Measurements from ENCODE around the gene TMEM143. TPM values are rescaled to one million over a fixed set of nuclear protein-coding genes. Genes with fewer than 3 reads are reported as not detected.

TMEM143 gene
- total RNA-seq, 2 experiments from 2014 or later, result 9.4 to 11.0 TPM

GRCh38 chr19:48287748-48288147 lies 76.0 kb downstream of the TMEM143 start:
- H3K36me3 Mint-ChIP-seq (ENCODE audit: low read depth), result no peaks in the 10 kb centered on the region
- Histone ChIP-seq H3K27me3 (ENCODE audit: control insufficient read depth in 1 of 2, insufficient read depth in 2 of 2, low read length in 2 of 2) (no peaks in the 10 kb centered on the region), H3K4me3 (ENCODE audit: low read length) (no peak overlapping the region), H3K9me3 (ENCODE audit: control insufficient read depth in 1 of 2, insufficient read depth in 1 of 2, low read length in 2 of 2) (peaks cover 5 to 13% of the 10 kb centered on the region in 2 experiments), H3K27ac (ENCODE audit: low read depth in 1 of 2, low read length in 2 of 2) (no peak overlapping the region), H3K4me1 (ENCODE audit: insufficient read depth, low read length) (peaks cover 10% of the 10 kb centered on the region), H3K36me3 (ENCODE audit: insufficient read depth, low read length) (no peaks in the 10 kb centered on the region)
- no peak overlapping the region for H3K4me3 Mint-ChIP-seq
- TF ChIP-seq CTCF (IDR thresholded peaks at IDR 0.05), result no peak
- no peaks in the 10 kb centered on the region for H3K4me1 Mint-ChIP-seq (ENCODE audit: low read depth)
- ChIA-PET POLR2A (no interaction called here), CTCF (no interaction called here)
- H3K9me3 Mint-ChIP-seq, result peaks cover 4% of the 10 kb centered on the region
- intact Hi-C loops (cut with DNase I, micrococcal nuclease), result no loop called here
- H3K27ac Mint-ChIP-seq, result no peak overlapping the region
- peaks cover 15% of the 10 kb centered on the region for H3K27me3 Mint-ChIP-seq
- DNase-seq (no peak), ATAC-seq (ENCODE audit: poor library complexity) (no peak)

GRCh38 chr19:48284896-48285295 lies 78.8 kb downstream of the TMEM143 start:
- Histone ChIP-seq H3K9me3 (ENCODE audit: control insufficient read depth in 1 of 2, insufficient read depth in 1 of 2, low read length in 2 of 2) (peaks cover 5 to 14% of the 10 kb centered on the region in 2 experiments), H3K27ac (ENCODE audit: low read depth in 1 of 2, low read length in 2 of 2) (no peak overlapping the region), H3K4me3 (ENCODE audit: low read length) (no peak overlapping the region), H3K27me3 (ENCODE audit: control insufficient read depth in 1 of 2, insufficient read depth in 2 of 2, low read length in 2 of 2) (no peaks in the 10 kb centered on the region), H3K4me1 (ENCODE audit: insufficient read depth, low read length) (no peaks in the 10 kb centered on the region), H3K36me3 (ENCODE audit: insufficient read depth, low read length) (no peaks in the 10 kb centered on the region)
- ChIA-PET CTCF (no interaction called here), POLR2A (no interaction called here)
- Mint-ChIP-seq H3K4me1 (ENCODE audit: low read depth) (no peaks in the 10 kb centered on the region), H3K27me3 (peaks cover 14% of the 10 kb centered on the region), H3K9me3 (peaks cover 4% of the 10 kb centered on the region), H3K36me3 (ENCODE audit: low read depth) (no peaks in the 10 kb centered on the region), H3K27ac (no peak overlapping the region), H3K4me3 (no peak overlapping the region)
- DNase-seq, result no peak
- intact Hi-C loops (cut with DNase I, micrococcal nuclease), result no loop called here
- ATAC-seq (ENCODE audit: poor library complexity), result no peak
- TF ChIP-seq CTCF (IDR thresholded peaks at IDR 0.05), result no peak

- H3K4me3 ChIP-seq (ENCODE audit: low read length), result no peak overlapping the region
- H3K27me3 ChIP-seq (ENCODE audit: control insufficient read depth in 1 of 2, insufficient read depth in 2 of 2, low read length in 2 of 2), result no peaks in the 10 kb centered on the region
- Mint-ChIP-seq H3K27ac (no peak overlapping the region), H3K36me3 (ENCODE audit: low read depth) (no peaks in the 10 kb centered on the region), H3K4me3 (no peak overlapping the region), H3K9me3 (peaks cover 4% of the 10 kb centered on the region), H3K4me1 (ENCODE audit: low read depth) (no peaks in the 10 kb centered on the region), H3K27me3 (peaks cover 14% of the 10 kb centered on the region)
- ATAC-seq (ENCODE audit: poor library complexity), result no peak
- no peak for DNase-seq
- no peak for TF ChIP-seq CTCF (IDR thresholded peaks at IDR 0.05)
- intact Hi-C loops (cut with DNase I, micrococcal nuclease), result no loop called here
- no peaks in the 10 kb centered on the region for H3K36me3 ChIP-seq (ENCODE audit: insufficient read depth, low read length)
- ChIA-PET CTCF (no interaction called here), POLR2A (no interaction called here)
- no peaks in the 10 kb centered on the region for H3K4me1 ChIP-seq (ENCODE audit: insufficient read depth, low read length)
- no peak overlapping the region for H3K27ac ChIP-seq (ENCODE audit: low read depth in 1 of 2, low read length in 2 of 2)
- peaks cover 5 to 14% of the 10 kb centered on the region in 2 experiments for H3K9me3 ChIP-seq (ENCODE audit: control insufficient read depth in 1 of 2, insufficient read depth in 1 of 2, low read length in 2 of 2)
Measured at GRCh38 chr19:48283908-48284307, 79.8 kb downstream of the TMEM143 start.

Other genes with a start within 250 kb of the TMEM143 start
- 10 to 100 TPM; 62.8 to 70.7 TPM for gene LIG1, start 193.6 kb downstream of the TMEM143 start, total RNA-seq
- 1 to 10 TPM; 2.5 to 3.1 TPM for gene ZSWIM9, start 193.3 kb downstream of the TMEM143 start, total RNA-seq
- 10 to 100 TPM; 71.1 to 73.1 TPM for gene CARD8, start 108.0 kb downstream of the TMEM143 start, total RNA-seq
- not detected for gene ZNF114, start 93.9 kb downstream of the TMEM143 start, total RNA-seq
- gene EMP3, start 38.4 kb downstream of the TMEM143 start, total RNA-seq, result 100 to 1,000 TPM; 185 to 201 TPM
- gene SYNGR4, start 427 bp upstream of the TMEM143 start, total RNA-seq, result not detected
- 10 to 100 TPM; 32.2 to 39.6 TPM for gene KDELR1, start 27.6 kb upstream of the TMEM143 start, total RNA-seq
- gene GRIN2D, start 29.7 kb upstream of the TMEM143 start, total RNA-seq, result under 1 TPM in 1 of 2 experiments, not detected in 1; 0.06 TPM
- gene GRWD1, start 82.0 kb upstream of the TMEM143 start, total RNA-seq, result 10 to 100 TPM; 21.4 to 21.7 TPM
- gene KCNJ14, start 91.6 kb upstream of the TMEM143 start, total RNA-seq, result 1 to 10 TPM; 1.7 to 2.0 TPM
- gene CYTH2, start 105.4 kb upstream of the TMEM143 start, total RNA-seq, result 10 to 100 TPM; 23.4 to 25.3 TPM
- gene LMTK3, start 147.9 kb upstream of the TMEM143 start, total RNA-seq, result 10 to 100 TPM; 15.6 to 18.9 TPM
- not detected for gene SULT2B1, start 188.2 kb upstream of the TMEM143 start, total RNA-seq
- gene SPACA4, start 242.8 kb upstream of the TMEM143 start, total RNA-seq, result not detected